ENCODE data around the gene SPIRE2.
"Not testable (repeated sequence)": the region's sequence is repeated elsewhere in the genome, so short reads cannot be mapped to it uniquely, and the experiment has no call there.

The SPIRE2 gene

GRCh38 chr16:89795676-89796075, 32.6 kb upstream of the SPIRE2 start:
- TF ChIP-seq, protein P1, sequence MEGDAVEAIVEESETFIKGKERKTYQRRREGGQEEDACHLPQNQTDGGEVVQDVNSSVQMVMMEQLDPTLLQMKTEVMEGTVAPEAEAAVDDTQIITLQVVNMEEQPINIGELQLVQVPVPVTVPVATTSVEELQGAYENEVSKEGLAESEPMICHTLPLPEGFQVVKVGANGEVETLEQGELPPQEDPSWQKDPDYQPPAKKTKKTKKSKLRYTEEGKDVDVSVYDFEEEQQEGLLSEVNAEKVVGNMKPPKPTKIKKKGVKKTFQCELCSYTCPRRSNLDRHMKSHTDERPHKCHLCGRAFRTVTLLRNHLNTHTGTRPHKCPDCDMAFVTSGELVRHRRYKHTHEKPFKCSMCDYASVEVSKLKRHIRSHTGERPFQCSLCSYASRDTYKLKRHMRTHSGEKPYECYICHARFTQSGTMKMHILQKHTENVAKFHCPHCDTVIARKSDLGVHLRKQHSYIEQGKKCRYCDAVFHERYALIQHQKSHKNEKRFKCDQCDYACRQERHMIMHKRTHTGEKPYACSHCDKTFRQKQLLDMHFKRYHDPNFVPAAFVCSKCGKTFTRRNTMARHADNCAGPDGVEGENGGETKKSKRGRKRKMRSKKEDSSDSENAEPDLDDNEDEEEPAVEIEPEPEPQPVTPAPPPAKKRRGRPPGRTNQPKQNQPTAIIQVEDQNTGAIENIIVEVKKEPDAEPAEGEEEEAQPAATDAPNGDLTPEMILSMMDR (IDR thresholded peaks at IDR 0.05; ENCODE audit: low read depth, low read length, missing control alignments), result no peak
- no peak for DNase-seq (ENCODE audit: low read depth)
- no peak overlapping the region for H3K4me3 ChIP-seq (ENCODE audit: low read depth, low read length)

- no peak for DNase-seq (ENCODE audit: low read depth)
- no peak overlapping the region for H3K4me3 ChIP-seq (ENCODE audit: low read depth, low read length)
- TF ChIP-seq, protein P1 (IDR thresholded peaks at IDR 0.05; ENCODE audit: low read depth, low read length, missing control alignments), result no peak
Observed at GRCh38 chr16:89796104-89796503, 32.2 kb upstream of the SPIRE2 start.

DNA sequence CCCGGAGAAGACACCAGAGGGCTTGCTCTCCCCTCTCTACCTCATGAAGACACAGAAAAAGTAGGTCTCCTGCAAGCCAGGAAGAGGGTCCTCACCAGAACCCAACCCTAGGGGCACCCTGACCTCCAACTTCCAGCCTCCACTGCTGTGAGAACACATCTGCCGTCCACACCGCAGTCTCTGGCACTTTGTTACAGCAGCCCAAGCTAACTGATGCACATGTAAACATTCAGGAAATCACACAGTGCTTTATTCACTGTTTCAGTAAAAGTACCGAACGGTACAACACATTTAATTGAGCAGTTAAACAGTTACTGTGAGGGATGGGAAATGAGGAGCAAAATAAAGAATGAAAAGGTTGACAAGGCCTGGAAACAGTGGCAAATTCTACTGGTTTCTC, 30.1 kb upstream of the SPIRE2 start:
- no peak for DNase-seq (ENCODE audit: low read depth)
- TF ChIP-seq, protein P1 (IDR thresholded peaks at IDR 0.05; ENCODE audit: low read depth, low read length, missing control alignments), result no peak
- no peak overlapping the region for H3K4me3 ChIP-seq (ENCODE audit: low read depth, low read length)

DNA sequence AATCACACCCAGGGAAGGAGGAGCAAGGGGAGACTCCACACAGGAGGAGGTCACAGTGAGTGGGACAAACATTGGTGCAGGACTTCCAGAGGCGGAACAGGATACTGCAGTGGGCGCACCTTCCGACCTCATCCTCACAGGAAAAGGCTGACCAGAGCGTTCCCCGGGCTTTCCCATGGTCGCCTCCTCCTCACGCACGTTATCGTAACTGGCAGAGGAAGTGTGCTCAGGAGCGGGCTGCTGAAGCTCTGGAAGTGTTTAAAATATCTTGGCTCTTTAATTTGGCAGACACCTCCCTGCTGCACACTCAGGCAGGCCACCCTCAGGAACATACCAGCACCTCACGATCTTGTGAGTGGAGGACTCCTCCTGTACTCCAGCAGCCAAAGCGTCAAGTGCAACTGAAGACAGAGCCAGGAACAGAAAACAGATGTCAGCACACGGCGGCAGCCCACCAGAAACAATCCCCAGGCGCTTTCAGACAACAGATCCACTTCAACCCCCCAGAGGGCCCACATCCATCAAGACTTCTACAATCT, 29.4 kb upstream of the SPIRE2 start:
- no peak for DNase-seq (ENCODE audit: low read depth)
- no peak overlapping the region for H3K4me3 ChIP-seq (ENCODE audit: low read depth, low read length)
- TF ChIP-seq, protein P1 (IDR thresholded peaks at IDR 0.05; ENCODE audit: low read depth, low read length, missing control alignments), result no peak

DNA sequence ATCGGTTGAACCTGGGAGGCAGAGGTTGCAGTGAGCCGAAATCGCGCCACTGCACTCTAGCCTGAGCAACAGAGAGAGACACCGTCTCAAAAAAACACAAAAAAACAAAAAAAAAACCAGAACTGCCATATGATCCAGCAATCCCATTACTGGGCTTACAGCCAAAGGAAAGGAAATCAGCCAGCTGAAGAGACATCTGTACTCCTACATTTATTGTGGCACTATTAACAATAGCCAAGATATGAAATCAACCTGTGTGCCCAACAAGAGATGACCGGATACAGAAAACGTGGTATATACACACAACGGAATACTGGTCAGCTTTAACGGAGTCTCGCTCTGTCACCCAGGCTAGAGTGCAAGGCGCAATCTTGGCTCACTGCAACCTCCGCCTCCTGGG, 26.5 kb upstream of the SPIRE2 start:
- TF ChIP-seq, protein P1 (IDR thresholded peaks at IDR 0.05; ENCODE audit: low read depth, low read length, missing control alignments), result no peak
- H3K4me3 ChIP-seq (ENCODE audit: low read depth, low read length), result no peak overlapping the region
- DNase-seq (ENCODE audit: low read depth), result no peak

GRCh38 chr16:89805136-89805905, 23.0 kb upstream of the SPIRE2 start:
- TF ChIP-seq, protein P1 (IDR thresholded peaks at IDR 0.05; ENCODE audit: low read depth, low read length, missing control alignments), result no peak
- no peak overlapping the region for H3K4me3 ChIP-seq (ENCODE audit: low read depth, low read length)
- no peak for DNase-seq (ENCODE audit: low read depth)

GRCh38 chr16:89806589-89807193, 21.6 kb upstream of the SPIRE2 start:
- DNase-seq (ENCODE audit: low read depth); H3K4me3 ChIP-seq (ENCODE audit: low read depth, low read length): not testable (repeated sequence)
